ENCODE data around the gene ZNF426.

ZNF426 gene

DNA sequence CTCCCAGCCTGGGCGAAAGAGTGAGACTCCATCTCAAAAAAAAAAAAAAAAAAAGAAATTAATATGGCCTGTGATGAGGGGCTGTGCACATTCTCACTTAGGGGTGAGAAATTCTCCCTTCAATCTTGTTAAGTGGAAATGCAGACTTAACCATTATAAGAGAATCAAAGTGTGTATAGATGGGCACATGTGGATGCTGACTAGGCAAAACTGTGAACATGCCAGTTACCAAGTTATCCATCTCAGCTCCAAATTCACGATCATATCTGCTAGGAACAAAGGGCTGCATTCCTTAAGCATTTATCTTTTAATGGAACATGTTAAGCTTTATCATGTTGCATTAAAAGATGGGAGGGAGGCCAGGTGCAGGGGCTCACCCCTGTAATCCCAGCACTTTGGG is 44.3 kb downstream of the ZNF426 start:
- DNase-seq: no peak

DNA sequence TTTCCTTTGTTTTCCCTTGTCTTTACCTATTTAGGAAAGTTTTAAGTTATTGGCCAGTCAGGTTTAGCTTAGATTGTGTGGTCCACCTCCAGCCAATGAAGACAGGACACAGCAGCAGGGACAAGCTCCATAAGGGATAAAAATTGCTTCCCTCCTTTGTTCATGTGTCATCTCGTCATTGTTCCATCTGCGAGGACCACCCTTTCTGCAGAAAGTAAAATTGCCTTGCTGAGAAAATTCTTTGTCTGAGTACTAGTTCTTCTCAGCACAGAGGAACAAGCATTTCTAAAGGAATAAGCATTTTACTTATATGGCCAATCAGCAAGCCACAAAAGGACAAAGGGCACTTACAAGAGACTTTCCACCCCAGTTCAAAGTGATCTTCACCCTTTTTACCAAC is 51.4 kb downstream of the ZNF426 start:
- peak; percentile 3 for DNase-seq

DNA sequence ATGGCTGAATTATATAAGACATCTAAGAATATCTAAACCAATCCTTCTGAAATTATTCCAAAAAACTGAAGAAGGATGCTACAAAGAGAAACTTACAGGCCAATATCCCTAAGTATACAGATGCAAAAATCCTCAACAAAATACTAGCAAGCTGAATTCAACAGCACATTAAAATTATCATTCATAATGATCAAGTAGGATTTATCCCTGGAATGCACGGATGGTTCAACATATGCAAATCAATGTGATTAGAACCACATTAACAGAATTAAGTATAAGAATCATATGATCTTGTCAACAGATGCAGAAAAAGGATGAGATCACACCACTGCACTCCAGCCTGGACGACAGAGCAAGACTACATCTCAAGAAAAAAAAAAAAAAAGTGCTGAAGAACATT is 53.3 kb downstream of the ZNF426 start:
- no peak for DNase-seq

DNA sequence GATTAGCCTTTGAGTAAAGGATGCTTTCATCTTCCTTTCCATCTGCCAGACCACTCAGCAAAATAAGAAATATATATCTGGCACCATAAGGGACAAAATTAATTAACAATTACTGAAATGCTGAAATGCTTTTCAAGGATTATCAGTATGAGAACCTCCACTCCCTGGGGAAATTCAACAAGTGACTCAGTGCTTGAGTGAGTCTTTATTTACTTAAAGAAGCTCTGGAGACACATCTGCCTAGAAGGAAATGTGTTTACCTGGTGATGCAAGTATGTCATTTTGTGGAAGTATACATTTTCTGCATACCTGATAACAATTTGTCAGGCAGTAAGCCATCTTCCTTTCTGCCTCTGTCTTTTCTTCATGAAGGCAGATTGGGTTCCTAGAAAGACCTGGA is 63.5 kb downstream of the ZNF426 start:
- no peak for DNase-seq
